Measurements from ENCODE around the gene LDLRAD2.

DNA sequence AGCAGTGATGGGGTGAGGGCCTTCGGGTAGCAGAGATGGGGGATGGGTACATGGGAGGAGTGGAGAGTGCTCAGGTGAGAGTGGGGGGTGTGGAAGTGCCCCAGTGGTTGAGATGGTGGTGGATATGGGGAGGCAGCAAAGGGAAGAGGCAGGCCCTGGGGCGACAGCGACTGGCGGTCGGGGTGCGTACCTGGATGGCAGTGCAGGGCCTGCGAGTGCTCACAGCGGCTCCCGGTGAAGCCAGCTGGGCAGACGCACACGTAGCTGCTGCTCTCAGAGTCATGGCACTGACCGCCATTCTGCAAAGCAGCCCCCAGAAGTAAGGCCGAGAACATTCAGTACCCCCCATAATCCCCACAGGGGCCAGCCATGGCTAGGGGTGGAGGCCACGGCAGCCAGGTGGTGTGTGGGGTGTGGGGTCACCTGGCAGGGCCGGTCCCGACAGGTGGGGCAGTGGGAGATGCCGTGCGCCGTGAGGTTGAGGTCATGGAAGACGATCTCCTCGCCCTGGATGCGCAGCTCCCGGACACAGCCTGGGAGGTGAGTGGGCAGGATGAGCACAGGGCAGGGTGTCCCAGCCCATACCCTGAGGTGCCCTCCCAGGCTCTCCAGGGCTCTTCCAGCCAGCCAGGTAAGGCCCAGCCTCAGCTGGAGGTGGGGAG, 18.9 kb downstream of the LDLRAD2 start:
- TF ChIP-seq, protein P1, sequence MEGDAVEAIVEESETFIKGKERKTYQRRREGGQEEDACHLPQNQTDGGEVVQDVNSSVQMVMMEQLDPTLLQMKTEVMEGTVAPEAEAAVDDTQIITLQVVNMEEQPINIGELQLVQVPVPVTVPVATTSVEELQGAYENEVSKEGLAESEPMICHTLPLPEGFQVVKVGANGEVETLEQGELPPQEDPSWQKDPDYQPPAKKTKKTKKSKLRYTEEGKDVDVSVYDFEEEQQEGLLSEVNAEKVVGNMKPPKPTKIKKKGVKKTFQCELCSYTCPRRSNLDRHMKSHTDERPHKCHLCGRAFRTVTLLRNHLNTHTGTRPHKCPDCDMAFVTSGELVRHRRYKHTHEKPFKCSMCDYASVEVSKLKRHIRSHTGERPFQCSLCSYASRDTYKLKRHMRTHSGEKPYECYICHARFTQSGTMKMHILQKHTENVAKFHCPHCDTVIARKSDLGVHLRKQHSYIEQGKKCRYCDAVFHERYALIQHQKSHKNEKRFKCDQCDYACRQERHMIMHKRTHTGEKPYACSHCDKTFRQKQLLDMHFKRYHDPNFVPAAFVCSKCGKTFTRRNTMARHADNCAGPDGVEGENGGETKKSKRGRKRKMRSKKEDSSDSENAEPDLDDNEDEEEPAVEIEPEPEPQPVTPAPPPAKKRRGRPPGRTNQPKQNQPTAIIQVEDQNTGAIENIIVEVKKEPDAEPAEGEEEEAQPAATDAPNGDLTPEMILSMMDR (conservative IDR thresholded peaks at IDR 0.05; ENCODE audit: low read depth, low read length): no peak
- no peak for TF ChIP-seq EZH2 (IDR thresholded peaks at IDR 0.05; ENCODE audit: borderline replicate concordance, low read depth, low read length, poor library complexity, severe bottlenecking)
